ENCODE data around the gene TUBB4B. TPM values are rescaled to one million over a fixed set of nuclear protein-coding genes. Genes with fewer than 3 reads are reported as not detected.

TUBB4B gene
- total RNA-seq, 3 donors from 2014 or later, result 345 to 383 (median 380) TPM

DNA sequence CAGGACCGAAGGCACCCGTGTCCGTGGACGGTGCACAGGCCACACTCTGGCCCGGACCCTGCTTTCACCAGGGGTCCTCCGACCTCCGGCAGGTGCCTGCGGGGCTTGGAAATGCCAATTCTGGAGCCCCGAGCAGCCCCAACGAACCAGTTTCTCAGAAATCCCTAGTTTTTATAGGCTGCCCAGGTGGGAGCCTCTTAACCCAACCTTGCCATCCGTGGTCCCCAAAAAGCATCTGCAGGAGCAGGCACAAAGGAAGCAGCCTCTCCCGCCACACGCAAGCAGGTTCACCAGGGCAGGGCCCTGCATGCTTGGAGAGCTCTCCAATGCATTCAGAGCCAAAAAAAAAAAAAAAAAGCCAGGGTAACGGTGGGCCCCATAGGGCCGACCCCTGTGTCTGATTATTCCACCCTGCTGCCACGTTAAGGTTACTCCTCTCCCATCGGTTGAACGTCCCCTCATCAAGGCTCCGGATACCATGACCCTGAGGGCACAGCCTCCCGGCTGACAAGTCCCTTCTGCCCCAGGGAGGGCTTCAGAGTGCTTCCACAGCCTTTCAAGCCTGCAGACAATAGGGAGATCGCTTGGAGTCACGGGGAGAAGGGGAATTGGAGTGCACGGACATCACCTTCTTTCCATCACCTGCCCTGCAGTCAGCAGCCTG is 39.8 kb upstream of the TUBB4B start:
- no peaks in the 10 kb centered on the region for H3K27me3 Mint-ChIP-seq (ENCODE audit: low read depth)
- no peak for ATAC-seq

DNA sequence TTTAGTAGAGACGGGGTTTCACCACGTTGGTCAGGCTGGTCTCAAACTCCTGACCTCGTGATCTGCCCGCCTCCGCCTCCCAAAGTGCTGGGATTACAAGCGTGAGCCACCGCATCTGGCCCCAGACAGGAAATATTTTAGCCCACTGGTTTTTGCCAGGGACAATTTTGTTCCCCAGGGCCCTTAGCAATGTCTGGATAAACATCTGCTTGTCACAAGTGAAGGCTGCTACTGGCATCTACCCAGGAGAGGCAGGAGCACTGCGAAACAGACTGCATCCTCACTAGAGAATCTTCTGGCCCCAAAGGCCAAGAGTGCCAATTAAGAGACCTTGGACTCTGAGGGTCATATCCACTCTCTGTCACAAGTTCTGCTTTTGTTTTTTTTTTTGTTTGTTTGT is 38.1 kb upstream of the TUBB4B start:
- Mint-ChIP-seq H3K9me3 (no peaks in the 10 kb centered on the region), H3K27me3 (ENCODE audit: low read depth) (no peaks in the 10 kb centered on the region), H3K4me3 (no peak overlapping the region), H3K36me3 (ENCODE audit: insufficient read depth) (peaks cover 7% of the 10 kb centered on the region), H3K4me1 (ENCODE audit: low read depth) (peaks cover 39% of the 10 kb centered on the region)
- DNase-seq, result no peak
- no peak for ATAC-seq

More for the DNA sequence above, 39.8 kb upstream of the TUBB4B start:
- no peaks in the 10 kb centered on the region for H3K36me3 Mint-ChIP-seq (ENCODE audit: insufficient read depth)
- H3K4me1 Mint-ChIP-seq (ENCODE audit: low read depth), result peaks cover 26% of the 10 kb centered on the region
- DNase-seq, result no peak
- peak overlapping the region; percentile 84 for H3K4me3 Mint-ChIP-seq
- H3K9me3 Mint-ChIP-seq, result no peaks in the 10 kb centered on the region

DNA sequence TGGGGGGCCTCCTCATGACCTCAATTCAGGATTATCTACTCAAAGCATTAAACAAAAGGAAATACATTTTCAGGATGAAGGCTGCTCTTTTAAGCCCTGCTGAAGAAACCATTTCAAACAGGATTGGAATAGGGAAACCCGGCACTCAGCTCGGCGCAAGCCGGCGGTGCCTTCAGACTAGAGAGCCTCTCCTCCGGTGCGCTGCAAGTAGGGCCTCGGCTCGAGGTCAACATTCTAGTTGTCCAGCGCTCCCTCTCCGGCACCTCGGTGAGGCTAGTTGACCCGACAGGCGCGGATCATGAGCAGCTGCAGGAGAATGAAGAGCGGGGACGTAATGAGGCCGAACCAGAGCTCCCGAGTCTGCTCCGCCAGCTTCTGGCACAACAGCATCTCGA is 36.4 kb upstream of the TUBB4B start:
- DNase-seq, result no peak
- Mint-ChIP-seq H3K27me3 (ENCODE audit: low read depth) (no peaks in the 10 kb centered on the region), H3K9me3 (no peaks in the 10 kb centered on the region), H3K4me3 (peak overlapping the region; percentile 95), H3K36me3 (ENCODE audit: insufficient read depth) (peaks cover 12% of the 10 kb centered on the region), H3K4me1 (ENCODE audit: low read depth) (peaks cover 36% of the 10 kb centered on the region)
- no peak for ATAC-seq

DNA sequence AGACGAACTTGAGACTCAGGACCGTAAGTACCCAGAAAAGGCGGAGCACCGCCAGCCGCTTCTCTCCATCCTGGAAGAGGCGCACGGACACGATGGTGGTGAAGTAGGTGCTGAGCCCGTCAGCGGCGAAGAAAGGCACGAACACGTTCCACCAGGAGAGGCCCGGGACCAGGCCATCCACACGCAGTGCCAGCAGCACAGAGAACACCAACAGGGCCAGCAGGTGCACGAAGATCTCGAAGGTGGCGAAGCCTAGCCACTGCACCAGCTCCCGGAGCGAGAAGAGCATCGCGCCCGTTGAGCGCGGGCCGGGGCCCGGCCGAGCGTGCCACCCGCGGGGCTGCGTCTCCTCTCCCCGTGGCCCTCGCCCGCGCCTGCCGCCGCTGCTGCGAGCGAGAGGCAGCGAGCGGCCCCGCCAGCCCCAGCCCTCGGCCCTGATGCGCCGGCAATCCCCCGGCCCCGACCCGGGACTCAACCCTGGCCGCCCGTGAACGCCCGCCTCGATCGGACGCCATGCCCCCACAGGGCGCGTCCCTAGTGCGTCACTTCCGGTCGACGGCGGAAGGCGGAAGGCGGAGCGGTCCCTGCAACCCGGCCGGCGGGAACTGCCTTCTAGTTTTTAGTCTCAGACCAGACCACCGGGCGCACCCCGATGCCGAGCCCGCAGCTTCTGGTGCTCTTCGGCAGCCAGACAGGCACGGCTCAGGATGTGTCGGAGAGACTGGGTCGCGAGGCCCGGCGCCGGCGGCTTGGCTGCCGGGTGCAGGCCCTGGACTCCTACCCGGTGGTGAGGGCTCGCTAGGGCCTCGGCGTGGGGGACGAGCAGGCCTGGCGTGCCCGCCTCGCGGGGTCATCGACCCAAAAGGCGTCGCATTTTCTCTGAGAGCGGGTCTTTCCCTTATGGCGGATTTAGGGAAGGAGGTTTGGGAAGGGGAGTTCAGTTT is 35.7 kb upstream of the TUBB4B start, which contains the start of the genes NDOR1 and TMEM203:
NDOR1 (plus strand) TSS at position 575 of the 944 bp plus-strand sequence; CDS start at position 653, 78 bp downstream.
TMEM203 (minus strand) TSS at position 523 of the 944 bp plus-strand sequence; CDS start at position 289, 234 bp downstream.
- peak; percentile 91 for DNase-seq
- Mint-ChIP-seq H3K9me3 (no peaks in the 10 kb centered on the region), H3K27me3 (ENCODE audit: low read depth) (no peaks in the 10 kb centered on the region), H3K4me1 (ENCODE audit: low read depth) (peaks cover 36% of the 10 kb centered on the region), H3K4me3 (peak within 1 kb of the TSS; percentile 95), H3K36me3 (ENCODE audit: insufficient read depth) (peaks cover 12% of the 10 kb centered on the region)
- ATAC-seq, result peak; percentile 63 to 64

DNA sequence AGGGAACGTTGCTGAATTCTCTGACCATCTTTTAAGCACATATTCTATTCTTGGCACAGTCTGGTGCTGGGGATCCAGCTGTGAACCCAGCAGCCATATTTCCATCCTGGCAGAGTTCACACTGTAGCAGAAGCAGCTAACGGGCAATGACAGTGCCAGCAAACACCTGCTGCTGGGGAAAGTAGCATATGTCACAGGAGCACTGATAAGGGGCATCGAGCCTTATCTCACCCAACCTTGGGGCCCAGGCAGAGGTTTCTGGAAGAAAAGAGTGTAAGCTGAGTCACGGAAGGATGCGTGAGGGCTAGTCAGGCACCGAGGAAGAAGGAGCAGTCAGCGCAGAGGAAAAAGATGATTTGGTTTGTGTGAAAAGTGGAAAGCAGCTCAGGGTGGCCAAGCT is 34.5 kb upstream of the TUBB4B start:
- ATAC-seq, result no peak
- H3K36me3 Mint-ChIP-seq (ENCODE audit: insufficient read depth), result peaks cover 12% of the 10 kb centered on the region
- no peaks in the 10 kb centered on the region for H3K9me3 Mint-ChIP-seq
- no peaks in the 10 kb centered on the region for H3K27me3 Mint-ChIP-seq (ENCODE audit: low read depth)
- DNase-seq, result no peak
- H3K4me1 Mint-ChIP-seq (ENCODE audit: low read depth), result peaks cover 33% of the 10 kb centered on the region
- H3K4me3 Mint-ChIP-seq, result peak overlapping the region; percentile 95

DNA sequence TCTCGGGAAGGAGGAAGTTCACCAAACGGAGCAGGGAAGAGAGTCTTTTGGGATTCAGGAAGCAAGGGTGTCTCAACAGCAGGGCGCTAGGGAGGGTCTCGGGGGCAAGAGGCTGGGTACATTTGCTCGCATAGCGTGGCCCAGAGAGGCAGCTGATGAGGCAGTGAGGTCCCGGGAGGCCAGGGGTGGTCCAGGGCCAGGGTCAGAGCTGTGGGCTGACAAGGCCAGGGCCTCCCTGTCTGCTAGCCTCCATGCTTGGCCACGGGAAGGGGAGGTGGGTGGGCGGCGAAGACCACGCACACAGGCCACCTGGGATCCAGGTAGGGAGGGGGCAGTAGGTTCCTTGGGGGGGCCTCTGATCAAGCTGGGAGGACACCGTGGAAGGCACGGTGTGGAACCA is 29.6 kb upstream of the TUBB4B start:
- H3K4me3 Mint-ChIP-seq, result no peak overlapping the region
- peaks cover 13% of the 10 kb centered on the region for H3K36me3 Mint-ChIP-seq (ENCODE audit: insufficient read depth)
- no peak for ATAC-seq
- no peak for DNase-seq
- H3K9me3 Mint-ChIP-seq, result no peaks in the 10 kb centered on the region
- H3K27me3 Mint-ChIP-seq (ENCODE audit: low read depth), result no peaks in the 10 kb centered on the region
- H3K4me1 Mint-ChIP-seq (ENCODE audit: low read depth), result peaks cover 11% of the 10 kb centered on the region

DNA sequence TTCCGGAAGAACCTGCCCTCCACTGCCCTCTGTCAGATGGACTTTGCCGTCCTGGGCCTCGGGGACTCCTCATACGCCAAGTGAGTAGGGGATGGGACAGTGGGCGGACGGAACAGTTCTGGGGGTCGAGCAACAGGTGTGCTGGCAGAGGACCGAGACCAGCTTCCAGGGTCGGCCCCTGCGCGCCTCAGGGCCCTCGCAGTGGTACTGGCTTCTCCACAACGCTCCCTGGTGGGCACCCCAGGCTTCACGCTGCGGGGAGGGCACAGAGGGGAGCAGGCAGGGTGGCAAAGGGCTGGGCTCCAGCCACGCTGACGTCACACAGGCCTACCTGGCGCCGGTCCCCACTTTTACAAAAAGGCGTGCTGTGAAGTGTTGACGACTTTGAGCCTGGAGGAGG is 28.6 kb upstream of the TUBB4B start:
- ATAC-seq, result no peak
- peaks cover 1% of the 10 kb centered on the region for H3K4me1 Mint-ChIP-seq (ENCODE audit: low read depth)
- peaks cover 7% of the 10 kb centered on the region for H3K36me3 Mint-ChIP-seq (ENCODE audit: insufficient read depth)
- no peaks in the 10 kb centered on the region for H3K27me3 Mint-ChIP-seq (ENCODE audit: low read depth)
- H3K4me3 Mint-ChIP-seq, result no peak overlapping the region
- H3K9me3 Mint-ChIP-seq, result no peaks in the 10 kb centered on the region
- no peak for DNase-seq

DNA sequence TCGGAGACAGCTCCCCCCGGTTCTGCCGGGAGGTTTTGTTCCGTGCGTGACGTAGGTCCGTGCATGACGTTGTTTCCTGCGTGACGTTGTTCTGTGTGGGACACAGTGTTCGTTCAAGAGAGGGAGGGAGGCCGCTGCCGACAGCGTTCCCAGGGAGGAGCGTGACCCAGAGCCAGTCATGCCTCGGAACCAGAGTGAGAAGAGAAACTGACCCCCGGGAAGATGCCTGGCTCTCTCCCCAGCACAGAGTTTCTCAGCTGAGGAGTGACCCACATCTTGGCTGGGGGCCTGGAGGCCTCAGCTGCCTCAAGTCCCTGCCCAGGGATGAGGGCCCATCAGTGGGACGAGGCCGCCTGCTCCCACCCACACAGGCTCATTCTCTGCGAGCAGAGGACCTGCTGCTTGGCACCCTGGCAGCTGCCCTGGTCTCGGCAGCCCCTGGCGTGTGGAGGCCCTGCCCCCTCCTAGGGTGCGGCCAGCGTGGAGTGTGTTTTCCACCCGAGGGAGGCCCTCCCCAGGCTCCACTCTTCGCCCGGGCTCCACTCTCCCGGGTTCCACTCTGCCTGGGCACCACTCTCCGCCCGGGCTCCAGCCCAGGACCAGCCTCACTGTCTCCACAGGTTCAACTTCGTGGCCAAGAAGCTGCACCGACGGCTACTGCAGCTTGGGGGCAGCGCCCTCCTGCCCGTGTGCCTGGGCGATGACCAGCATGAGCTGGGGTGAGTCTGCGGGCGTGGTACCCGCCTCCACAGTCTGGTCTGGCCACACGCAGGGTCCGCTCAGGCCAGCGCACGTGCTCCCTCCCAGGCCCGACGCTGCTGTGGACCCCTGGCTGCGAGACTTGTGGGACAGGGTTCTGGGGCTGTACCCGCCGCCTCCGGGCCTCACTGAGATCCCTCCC is 27.7 kb upstream of the TUBB4B start:
- no peaks in the 10 kb centered on the region for H3K4me1 Mint-ChIP-seq (ENCODE audit: low read depth)
- no peak overlapping the region for H3K4me3 Mint-ChIP-seq
- no peak for ATAC-seq
- no peaks in the 10 kb centered on the region for H3K27me3 Mint-ChIP-seq (ENCODE audit: low read depth)
- no peak for DNase-seq
- H3K9me3 Mint-ChIP-seq, result no peaks in the 10 kb centered on the region
- peaks cover 6% of the 10 kb centered on the region for H3K36me3 Mint-ChIP-seq (ENCODE audit: insufficient read depth)

DNA sequence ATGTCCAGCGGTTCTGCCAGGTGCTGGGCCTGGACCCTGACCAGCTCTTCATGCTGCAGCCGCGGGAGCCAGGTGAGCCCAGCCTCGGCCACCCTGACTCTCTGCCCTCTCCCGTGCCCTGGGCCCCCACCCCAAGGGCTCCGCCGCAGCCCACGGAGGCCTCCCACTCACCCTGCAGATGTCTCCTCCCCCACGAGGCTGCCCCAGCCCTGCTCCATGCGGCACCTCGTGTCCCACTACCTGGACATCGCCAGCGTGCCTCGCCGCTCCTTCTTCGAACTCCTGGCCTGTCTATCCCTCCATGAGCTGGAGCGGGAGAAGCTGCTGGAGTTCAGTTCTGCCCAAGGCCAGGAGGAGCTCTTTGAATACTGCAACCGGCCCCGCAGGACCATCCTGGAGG is 26.5 kb upstream of the TUBB4B start:
- H3K27me3 Mint-ChIP-seq (ENCODE audit: low read depth), result no peaks in the 10 kb centered on the region
- ATAC-seq, result no peak
- H3K9me3 Mint-ChIP-seq, result no peaks in the 10 kb centered on the region

DNA sequence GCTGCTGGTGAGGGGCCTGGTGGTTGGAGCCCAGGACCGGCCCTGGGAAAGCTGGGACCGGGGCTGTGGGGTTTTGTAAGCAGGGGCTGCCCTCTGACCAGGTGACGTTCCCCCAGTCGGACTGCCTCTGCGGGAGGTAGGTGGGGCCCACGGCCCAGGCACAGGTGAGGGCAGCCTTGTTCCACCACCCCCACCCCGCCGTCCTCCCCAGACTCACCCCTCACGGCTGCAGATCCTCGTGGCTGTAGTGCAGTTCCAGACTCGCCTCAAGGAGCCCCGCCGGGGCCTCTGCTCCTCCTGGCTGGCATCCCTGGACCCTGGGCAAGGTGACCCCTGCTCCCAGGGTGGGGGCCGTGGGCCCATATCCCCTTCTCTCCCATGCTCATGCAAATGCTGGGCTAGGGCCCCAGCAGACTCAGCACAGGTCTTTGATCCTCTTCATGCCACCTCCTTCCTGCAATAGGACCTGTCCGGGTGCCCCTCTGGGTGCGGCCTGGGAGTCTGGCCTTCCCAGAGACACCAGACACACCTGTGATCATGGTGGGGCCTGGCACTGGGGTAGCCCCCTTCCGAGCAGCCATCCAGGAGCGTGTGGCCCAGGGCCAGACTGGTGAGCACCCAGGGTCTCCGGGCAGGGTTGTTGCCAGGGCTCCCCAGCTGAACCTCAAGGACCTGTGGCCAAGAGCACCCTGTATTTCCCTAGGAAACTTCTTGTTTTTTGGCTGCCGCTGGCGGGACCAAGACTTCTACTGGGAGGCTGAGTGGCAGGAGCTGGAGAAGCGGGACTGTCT is 25.7 kb upstream of the TUBB4B start:
- H3K4me1 Mint-ChIP-seq (ENCODE audit: low read depth), result no peaks in the 10 kb centered on the region
- no peak overlapping the region for H3K4me3 Mint-ChIP-seq

More for the DNA sequence above, 26.5 kb upstream of the TUBB4B start:
- DNase-seq, result no peak
- Mint-ChIP-seq H3K4me3 (no peak overlapping the region), H3K36me3 (ENCODE audit: insufficient read depth) (peaks cover 2% of the 10 kb centered on the region), H3K4me1 (ENCODE audit: low read depth) (no peaks in the 10 kb centered on the region)

DNA sequence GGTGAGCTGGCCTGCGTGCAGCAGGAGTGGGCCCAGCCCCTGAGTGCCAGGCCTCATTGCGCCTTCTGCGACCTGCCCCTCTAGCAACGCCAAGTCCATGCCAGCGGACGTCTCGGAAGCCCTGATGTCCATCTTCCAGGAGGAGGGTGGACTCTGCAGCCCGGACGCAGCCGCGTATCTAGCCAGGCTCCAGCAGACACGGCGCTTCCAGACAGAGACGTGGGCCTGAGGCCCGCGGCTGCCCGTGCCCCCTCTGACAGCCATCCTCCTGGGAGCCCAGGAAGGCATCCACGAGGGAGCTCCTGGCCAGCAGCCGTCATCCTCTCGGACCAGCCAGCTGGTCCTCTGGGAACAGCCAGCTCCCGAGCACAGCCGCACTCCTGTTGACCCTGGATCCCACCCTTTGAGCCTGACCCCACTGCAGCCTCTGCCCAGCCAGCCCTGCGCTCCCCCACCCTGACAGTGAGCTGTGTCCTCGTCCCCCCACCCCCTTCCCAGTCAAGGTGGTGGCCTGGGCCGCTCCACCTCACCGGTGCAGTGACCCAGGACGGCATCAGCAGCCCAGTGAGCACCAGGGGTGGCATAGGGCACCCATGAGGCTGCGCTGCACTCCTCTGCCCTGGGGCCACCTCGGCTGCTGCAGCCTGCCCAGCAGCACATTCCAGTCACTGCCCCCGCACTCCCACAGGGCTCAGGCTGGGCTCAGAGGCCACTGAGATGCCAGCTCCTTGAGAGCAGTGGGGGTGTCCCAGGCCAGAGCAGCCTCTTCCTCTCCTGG is 24.7 kb upstream of the TUBB4B start:
- no peak overlapping the region for H3K4me3 Mint-ChIP-seq
- no peaks in the 10 kb centered on the region for H3K27me3 Mint-ChIP-seq (ENCODE audit: low read depth)
- H3K4me1 Mint-ChIP-seq (ENCODE audit: low read depth), result no peaks in the 10 kb centered on the region
- H3K9me3 Mint-ChIP-seq, result no peaks in the 10 kb centered on the region
- peaks cover 2% of the 10 kb centered on the region for H3K36me3 Mint-ChIP-seq (ENCODE audit: insufficient read depth)
- no peak for ATAC-seq
- DNase-seq, result no peak

More for the DNA sequence above, 25.7 kb upstream of the TUBB4B start:
- ATAC-seq, result no peak
- Mint-ChIP-seq H3K36me3 (ENCODE audit: insufficient read depth) (peaks cover 2% of the 10 kb centered on the region), H3K9me3 (no peaks in the 10 kb centered on the region), H3K27me3 (ENCODE audit: low read depth) (no peaks in the 10 kb centered on the region)
- DNase-seq, result no peak

DNA sequence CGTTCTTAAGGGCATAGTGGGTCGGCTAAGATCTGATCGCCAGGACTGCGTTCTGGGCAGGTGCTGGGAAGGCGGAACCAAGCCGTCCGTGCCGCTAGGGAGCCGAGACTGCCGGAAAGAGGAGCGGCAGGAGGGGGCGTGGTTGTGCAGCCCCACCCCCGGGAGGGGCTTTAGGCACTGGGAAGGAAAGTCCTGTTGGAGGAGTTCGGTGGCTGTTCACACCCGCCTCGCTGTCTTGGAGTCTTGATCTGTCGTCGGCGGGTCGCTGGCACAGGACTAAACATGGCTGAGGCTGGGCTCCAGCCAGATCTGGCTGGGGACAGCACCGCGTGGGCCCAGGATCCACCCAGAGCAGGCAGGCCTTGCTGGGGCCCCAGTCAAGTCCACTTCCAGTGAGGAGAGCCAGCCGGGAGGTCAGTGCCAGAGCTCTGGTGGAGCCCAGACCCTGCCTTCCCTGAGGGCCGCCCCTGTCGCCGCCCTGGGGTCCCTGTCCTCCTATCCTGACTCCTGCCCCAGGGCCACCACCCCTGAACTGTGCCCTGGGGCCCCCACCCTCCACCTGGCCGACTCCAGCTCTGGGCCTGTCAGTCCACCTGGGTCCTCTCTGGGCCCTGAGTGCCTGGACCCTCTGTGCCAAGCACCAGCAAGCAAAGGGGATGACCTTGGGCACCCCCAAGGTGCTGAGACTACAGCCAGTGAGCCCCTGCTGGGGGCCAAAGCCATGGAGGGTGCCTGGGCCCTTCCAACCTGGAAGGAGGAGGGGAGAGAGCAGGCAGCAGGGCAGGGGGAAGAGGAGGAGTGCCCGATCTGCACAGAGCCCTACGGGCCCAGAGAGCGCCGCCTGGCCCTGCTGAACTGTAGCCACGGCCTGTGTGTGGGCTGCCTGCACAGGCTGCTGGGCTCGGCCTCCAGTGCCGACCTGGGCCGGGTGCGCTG is 23.5 kb upstream of the TUBB4B start:
- H3K36me3 Mint-ChIP-seq (ENCODE audit: insufficient read depth), result peaks cover 2% of the 10 kb centered on the region
- H3K9me3 Mint-ChIP-seq, result no peaks in the 10 kb centered on the region
- no peak for DNase-seq
- ATAC-seq, result no peak
- no peaks in the 10 kb centered on the region for H3K27me3 Mint-ChIP-seq (ENCODE audit: low read depth)
- H3K4me3 Mint-ChIP-seq, result no peak overlapping the region
- no peaks in the 10 kb centered on the region for H3K4me1 Mint-ChIP-seq (ENCODE audit: low read depth)
